Measurements from ENCODE around the gene DUS1L.

The DUS1L gene

GRCh38 chr17:82053556-82054263, 11.9 kb downstream of the DUS1L start:
- H3K27ac ChIP-seq (ENCODE audit: poor library complexity, severe bottlenecking) = no peak overlapping the region
- H3K36me3 ChIP-seq (ENCODE audit: low read depth) = peaks cover 72% of the 10 kb centered on the region
- DNase-seq (ENCODE audit: low spot score) = no peak
- H3K4me1 ChIP-seq (ENCODE audit: insufficient read depth, poor library complexity, severe bottlenecking) = peaks cover 5% of the 10 kb centered on the region
- no peaks in the 10 kb centered on the region for H3K9me3 ChIP-seq (ENCODE audit: severe bottlenecking)
- TF ChIP-seq, protein P1, sequence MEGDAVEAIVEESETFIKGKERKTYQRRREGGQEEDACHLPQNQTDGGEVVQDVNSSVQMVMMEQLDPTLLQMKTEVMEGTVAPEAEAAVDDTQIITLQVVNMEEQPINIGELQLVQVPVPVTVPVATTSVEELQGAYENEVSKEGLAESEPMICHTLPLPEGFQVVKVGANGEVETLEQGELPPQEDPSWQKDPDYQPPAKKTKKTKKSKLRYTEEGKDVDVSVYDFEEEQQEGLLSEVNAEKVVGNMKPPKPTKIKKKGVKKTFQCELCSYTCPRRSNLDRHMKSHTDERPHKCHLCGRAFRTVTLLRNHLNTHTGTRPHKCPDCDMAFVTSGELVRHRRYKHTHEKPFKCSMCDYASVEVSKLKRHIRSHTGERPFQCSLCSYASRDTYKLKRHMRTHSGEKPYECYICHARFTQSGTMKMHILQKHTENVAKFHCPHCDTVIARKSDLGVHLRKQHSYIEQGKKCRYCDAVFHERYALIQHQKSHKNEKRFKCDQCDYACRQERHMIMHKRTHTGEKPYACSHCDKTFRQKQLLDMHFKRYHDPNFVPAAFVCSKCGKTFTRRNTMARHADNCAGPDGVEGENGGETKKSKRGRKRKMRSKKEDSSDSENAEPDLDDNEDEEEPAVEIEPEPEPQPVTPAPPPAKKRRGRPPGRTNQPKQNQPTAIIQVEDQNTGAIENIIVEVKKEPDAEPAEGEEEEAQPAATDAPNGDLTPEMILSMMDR (IDR thresholded peaks at IDR 0.05; ENCODE audit: poor library complexity, severe bottlenecking) = no peak
- no peaks in the 10 kb centered on the region for H3K27me3 ChIP-seq (ENCODE audit: insufficient read depth, poor library complexity, severe bottlenecking)
- ATAC-seq (ENCODE audit: low read depth) = no peak
- no peak overlapping the region for H3K4me3 ChIP-seq (ENCODE audit: severe bottlenecking)

- Histone ChIP-seq H3K4me3 (ENCODE audit: severe bottlenecking) (peak overlapping the region; percentile 99), H3K36me3 (ENCODE audit: low read depth) (peaks cover 72% of the 10 kb centered on the region), H3K27ac (ENCODE audit: poor library complexity, severe bottlenecking) (no peak overlapping the region), H3K9me3 (ENCODE audit: severe bottlenecking) (no peaks in the 10 kb centered on the region), H3K27me3 (ENCODE audit: insufficient read depth, poor library complexity, severe bottlenecking) (no peaks in the 10 kb centered on the region), H3K4me1 (ENCODE audit: insufficient read depth, poor library complexity, severe bottlenecking) (peaks cover 5% of the 10 kb centered on the region)
- TF ChIP-seq, protein P1 (IDR thresholded peaks at IDR 0.05; ENCODE audit: poor library complexity, severe bottlenecking) = no peak
- ATAC-seq (ENCODE audit: low read depth) (no peak), DNase-seq (ENCODE audit: low spot score) (no peak)
Observed at GRCh38 chr17:82053130-82053529, 12.5 kb downstream of the DUS1L start.

DNA sequence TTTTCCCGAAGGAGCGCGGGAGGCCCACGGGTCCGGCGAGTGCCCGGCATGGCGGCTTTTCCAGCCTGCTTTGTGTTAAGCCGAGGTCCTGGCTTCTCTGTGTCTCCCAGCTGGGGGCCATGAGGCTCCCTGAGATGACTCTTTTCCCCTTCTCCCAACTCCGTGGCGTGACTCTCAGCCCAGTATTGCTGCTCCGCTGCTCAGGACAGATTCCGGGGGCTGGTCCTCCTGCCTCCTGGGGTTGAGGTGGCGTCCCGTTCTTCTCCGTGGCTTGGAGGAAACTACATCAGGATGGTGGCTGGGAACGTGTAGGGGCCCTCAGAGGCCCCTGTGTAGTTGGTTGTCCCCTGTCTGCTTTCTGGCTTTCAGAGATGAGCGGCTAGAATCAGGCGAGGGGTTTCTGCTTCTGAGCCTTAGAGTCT, 13.0 kb downstream of the DUS1L start:
- DNase-seq (ENCODE audit: low spot score) (no peak), ATAC-seq (ENCODE audit: low read depth) (no peak; the same call in 2 of the 3 replicates)
- peaks cover 72% of the 10 kb centered on the region for H3K36me3 ChIP-seq (ENCODE audit: low read depth)
- peaks cover 5% of the 10 kb centered on the region for H3K4me1 ChIP-seq (ENCODE audit: insufficient read depth, poor library complexity, severe bottlenecking)
- peak overlapping the region; percentile 49 for H3K27ac ChIP-seq (ENCODE audit: poor library complexity, severe bottlenecking)
- TF ChIP-seq, protein P1 (IDR thresholded peaks at IDR 0.05; ENCODE audit: poor library complexity, severe bottlenecking) = no peak
- H3K27me3 ChIP-seq (ENCODE audit: insufficient read depth, poor library complexity, severe bottlenecking) = no peaks in the 10 kb centered on the region
- no peaks in the 10 kb centered on the region for H3K9me3 ChIP-seq (ENCODE audit: severe bottlenecking)
- H3K4me3 ChIP-seq (ENCODE audit: severe bottlenecking) = peak overlapping the region; percentile 99

- Histone ChIP-seq H3K27me3 (ENCODE audit: insufficient read depth, poor library complexity, severe bottlenecking) (no peaks in the 10 kb centered on the region), H3K4me3 (ENCODE audit: severe bottlenecking) (peak within 1 kb of the TSS; percentile 99), H3K27ac (ENCODE audit: poor library complexity, severe bottlenecking) (peak within 1 kb of the TSS; percentile 49), H3K36me3 (ENCODE audit: low read depth) (peaks cover 72% of the 10 kb centered on the region), H3K4me1 (ENCODE audit: insufficient read depth, poor library complexity, severe bottlenecking) (peaks cover 5% of the 10 kb centered on the region), H3K9me3 (ENCODE audit: severe bottlenecking) (no peaks in the 10 kb centered on the region)
- ATAC-seq (ENCODE audit: low read depth) (peak; percentile 65), DNase-seq (ENCODE audit: low spot score) (no peak)
- TF ChIP-seq, protein P1 (IDR thresholded peaks at IDR 0.05; ENCODE audit: poor library complexity, severe bottlenecking) = no peak
Observed at GRCh38 chr17:82051776-82052637, 13.6 kb downstream of the DUS1L start, which contains the start of the genes GPS1 and RFNG. TSS of gene GPS1 (plus strand) at chr17:82051898. CDS start at chr17:82051932, 34 bp downstream. TSS of gene RFNG (minus strand) at chr17:82051811. CDS start at chr17:82051766, 45 bp downstream.
